Central memory CD4-positive, alpha-beta T cell (primary cell): Measurements from ENCODE around the gene BOK.

Experiments used
- DNase-seq: peaks from one replicate; pipeline ENCODE4 v3.0.0; 2022

The BOK gene

DNA sequence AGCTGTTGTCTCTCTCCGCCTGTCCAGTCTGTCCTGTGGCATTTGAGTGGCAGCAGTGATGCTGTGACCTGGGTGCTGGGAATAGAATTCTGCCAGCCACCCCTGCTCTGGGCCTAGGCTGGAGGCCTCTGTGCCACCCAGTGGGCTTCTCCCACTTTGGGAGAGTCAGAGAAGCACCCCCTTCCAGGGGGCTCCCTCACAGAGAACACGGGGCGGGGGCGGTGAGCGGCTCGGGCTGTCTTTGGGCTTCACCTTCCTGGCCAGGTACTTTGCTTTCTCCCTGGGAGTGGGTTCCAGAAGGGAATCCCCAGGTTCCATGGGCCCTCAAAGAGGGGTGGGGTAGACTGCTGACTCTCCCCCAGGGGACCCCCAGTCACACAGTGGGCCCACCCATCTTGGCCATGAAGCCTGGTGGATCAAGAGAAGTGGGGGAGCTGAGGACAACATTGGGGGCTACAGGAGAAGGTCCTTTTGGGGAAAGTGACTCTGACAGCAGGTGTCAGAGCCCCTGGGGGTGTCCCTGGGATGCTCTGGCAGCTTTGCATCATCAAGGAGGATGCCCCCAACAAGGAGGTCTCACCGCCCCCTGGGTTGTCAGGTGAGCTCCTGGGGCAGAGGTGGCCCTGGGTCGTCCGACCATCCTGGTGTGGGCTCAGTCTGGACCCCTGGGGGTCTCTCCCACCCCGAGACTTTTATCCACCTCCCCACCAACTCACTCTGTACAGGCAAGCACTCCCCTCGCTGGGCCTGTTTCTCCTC lies 18.8 kb upstream of the BOK start:
- DNase-seq = no peak

DNA sequence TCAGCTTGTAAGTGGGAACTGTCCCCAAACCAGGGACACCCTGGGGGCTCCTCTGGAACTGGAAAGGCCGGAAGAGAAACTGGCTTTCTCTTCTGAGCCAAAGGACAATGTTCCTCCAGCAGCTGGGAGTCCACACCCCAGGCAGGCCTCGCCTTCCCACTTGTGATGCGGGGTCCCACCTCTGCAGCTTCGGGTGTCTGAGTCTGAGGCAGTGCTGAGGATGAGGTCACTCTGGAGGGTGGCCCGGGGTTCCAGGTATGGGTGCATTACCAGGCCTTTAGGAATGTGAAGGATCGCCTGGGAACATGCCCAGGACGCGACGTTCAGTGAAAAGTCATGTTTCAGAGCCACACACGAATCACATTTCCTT lies 18.2 kb upstream of the BOK start:
- no peak for DNase-seq

DNA sequence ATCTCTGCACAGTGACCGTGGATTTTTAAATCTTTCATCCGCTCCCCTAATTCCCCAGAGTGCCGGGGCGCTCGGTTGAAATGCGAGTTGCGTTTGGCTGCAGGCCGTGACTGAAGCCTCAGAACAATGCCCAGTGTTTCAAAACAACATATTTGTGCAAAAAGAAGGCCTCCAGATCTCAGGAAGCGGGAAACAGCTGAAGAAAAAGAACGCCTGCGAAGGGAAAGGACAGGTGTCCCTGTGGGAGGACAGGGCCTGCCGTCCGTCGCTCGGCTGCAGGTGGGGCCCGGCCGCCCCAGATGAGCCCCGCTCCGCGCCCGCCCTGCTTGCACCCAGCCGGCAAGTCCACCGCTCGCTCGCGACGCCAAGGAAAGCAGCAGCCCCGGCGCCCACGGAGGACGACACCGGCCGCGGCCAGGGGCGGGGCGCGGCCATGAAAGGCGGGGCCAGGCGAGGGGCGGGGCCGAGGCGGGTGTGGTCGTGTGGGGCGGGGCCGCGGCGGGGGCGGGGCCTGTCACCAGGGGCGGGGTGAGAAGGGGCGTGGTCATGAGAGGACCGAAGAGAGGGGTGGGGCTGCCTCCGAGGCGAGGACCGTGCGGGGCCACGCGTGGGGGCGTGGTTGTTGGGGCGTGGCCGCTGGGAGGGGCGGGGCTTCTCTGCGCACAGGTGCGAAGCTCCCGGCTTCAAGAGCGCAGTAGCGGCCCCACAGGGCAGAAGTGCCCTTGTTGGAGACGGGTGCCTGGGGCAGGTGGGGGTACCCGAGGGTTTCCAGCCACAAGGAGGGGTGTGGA lies 17.6 kb upstream of the BOK start:
- DNase-seq = peak; percentile 43

DNA sequence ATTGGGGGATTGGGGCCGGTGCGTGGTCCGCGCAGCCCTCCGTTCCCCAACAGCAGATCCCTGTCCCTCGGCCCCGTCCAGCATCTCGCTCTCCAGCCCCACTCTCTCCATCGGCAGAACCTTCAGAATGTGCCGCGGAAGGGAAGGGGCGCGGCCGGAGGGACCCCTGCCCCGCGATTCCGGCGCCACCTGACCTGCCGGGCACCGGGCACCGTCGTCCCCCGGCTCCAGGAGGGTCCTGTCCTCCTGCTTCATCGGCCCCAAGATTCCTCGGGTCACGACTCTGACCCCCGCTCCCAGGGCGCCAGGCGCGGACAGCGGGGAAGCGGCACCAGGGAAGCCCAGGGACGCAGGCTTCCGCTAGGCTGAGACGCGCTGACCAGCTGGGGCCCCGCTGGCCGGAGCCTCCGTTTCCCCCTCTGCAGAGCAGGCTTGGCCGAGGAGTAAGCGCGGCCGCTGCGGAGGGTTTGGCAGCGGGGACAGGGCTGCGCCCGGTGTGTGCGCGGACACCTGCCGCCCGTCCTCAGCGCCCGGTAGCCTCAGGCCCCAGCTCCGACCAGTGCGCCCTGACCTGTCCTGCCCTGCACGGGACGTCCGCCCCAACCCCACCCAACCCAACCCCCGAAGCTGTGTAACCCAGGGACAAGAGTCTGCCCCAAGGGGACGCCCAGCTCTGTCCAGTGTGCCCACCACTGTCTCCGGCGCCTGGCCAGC lies 16.8 kb upstream of the BOK start:
- DNase-seq = no peak

DNA sequence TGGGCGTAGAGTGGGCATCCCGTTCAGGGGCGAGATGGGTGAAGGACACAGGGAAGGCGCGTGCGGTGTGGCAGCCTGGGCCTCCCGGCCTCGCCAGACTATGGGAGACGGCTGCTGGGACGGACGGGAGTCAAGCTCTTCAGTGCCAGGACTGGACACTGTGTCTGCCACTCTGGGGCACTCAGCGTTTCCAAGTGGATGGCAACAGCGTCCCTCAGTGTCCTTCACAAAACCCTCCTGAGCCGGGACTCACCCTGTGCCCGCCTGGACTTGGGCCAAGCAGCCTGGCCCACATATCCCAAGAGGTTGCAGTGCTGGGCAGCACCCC lies 16.3 kb upstream of the BOK start:
- DNase-seq = no peak

DNA sequence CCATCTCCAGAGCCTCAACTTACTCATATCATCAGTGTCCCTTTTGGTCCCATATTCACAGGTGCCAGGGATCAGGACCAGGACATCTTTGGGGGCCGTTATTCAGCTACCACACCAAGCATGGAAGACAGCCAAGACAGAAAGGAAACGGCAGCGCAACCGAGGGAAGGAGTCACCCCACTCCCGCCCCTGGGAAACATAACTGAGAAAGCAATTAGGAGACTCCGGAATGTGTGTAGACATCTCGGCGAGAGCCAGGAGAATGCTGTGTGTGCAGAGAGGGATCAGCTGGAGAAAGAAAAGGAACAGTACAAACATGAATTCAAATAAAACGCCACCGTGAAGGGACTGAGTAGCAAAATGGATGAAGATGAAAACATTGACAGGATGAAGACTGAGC lies 13.4 kb upstream of the BOK start:
- no peak for DNase-seq

DNA sequence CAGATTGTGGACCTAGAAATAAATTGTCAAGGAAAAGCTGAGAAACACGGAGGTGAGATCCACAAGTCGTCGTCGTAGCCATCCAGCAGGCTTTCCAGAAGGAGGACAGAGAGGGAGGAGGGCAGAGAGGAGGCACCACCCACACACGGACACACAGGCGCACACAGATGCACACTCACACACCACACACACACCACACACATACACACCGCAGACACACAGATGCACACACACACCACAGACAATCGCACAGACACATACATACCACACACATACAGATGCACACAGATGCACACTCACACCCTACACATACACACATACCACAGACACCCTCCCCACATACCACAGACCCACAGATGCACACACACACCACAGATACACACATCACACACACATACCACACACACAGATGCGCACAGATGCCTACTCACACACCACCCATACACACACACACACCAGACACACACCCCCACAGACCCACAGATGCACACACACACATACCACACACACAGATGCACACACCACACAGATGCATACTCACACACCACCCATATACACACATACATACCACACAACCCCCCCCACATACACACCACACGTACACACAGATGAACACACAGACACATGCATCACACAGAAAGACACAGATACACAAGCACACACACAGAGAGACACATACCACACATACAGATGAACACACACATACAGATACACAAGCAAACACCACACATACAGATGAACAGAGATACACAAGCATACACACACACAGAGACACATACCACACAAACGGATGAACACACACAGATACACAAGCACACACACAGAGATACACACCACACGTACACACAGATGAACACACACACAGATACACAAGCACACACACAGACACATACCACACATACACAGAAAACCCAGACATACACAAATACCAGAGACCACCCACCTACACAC lies 12.7 kb upstream of the BOK start:
- no peak for DNase-seq

DNA sequence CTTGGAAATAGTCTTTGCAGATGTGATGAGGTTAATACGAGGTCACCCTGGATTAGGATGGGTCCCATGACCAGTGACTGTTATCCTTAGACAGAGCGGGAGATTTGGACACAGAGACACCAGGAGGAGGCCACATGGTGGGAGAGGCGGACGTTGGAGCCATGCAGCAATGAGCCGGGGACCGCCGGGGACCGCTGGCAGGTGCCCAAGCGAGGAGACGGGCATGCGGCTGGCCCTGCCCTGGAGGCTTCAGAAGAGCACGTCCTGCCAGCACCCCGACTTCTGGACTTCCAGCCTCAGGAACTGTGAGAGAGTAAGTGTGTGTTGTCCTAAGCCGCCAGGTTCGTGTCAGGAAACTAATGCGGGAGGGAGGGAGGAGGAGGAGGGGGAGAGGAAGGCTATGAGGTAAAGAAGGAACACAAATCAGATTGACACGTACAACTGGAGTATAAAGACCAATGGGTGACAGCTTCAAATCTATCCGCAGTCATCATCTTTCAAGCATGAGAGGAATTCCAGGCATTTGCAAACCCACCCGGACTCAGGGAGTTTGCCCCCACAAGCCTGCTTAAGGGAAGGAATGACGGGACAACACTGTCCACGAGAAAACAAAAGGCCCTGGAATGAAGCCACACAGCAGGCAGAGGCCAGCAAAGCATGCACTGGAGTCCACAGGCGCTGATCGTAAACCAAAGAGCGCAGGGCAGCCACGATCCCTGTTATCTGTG lies 11.6 kb upstream of the BOK start:
- DNase-seq = no peak

DNA sequence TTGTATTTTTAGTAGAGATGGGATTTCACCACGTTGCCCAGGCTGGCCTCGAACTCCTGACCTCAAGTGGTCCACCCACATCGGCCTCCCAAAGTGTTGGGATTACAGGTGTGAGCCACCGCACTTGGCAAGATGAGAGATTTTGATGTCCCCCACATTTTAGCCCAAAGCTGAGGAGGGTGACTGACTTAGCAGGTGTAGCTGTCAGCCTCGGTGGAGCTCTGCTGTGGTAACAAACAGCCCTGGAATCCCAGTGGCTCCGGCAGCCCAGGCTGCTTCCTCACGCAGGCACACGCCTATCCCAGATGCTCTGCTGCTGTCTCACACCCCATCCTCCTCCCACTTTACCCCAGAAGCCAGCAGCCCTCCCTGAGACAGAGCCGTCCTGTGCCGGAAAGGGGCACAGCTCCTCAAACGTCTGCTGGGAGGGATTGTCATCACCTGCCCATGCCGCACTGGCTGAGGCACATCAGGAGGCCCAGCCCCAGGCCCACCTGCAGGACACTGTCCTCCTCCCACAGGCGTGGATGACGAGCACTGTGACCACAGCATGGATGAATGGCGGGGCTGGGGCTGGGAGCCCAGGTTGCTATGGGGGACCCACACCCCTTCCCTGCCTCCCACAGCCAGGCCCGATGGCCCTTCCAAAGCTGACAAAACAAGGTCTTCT lies 10.6 kb upstream of the BOK start:
- DNase-seq = no peak

DNA sequence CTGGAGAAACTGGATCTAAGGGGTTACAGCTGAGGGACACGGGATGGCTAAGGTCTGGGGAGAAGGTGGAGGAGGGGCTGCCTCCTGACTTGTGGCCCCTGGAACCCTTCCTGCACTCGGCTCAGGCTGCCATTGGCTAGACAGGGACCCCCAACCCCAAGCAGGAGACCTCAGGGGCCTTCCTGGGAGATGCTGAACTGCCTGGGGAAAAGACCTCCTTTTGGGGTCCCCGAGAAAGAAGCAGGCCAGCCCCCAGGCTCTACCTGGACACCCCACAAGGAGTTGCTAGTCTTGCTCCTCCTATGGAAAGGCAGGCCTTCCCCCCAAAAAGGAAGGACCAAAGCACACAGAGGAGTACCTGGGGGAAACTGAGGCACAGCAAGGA lies 10.1 kb upstream of the BOK start:
- no peak for DNase-seq

DNA sequence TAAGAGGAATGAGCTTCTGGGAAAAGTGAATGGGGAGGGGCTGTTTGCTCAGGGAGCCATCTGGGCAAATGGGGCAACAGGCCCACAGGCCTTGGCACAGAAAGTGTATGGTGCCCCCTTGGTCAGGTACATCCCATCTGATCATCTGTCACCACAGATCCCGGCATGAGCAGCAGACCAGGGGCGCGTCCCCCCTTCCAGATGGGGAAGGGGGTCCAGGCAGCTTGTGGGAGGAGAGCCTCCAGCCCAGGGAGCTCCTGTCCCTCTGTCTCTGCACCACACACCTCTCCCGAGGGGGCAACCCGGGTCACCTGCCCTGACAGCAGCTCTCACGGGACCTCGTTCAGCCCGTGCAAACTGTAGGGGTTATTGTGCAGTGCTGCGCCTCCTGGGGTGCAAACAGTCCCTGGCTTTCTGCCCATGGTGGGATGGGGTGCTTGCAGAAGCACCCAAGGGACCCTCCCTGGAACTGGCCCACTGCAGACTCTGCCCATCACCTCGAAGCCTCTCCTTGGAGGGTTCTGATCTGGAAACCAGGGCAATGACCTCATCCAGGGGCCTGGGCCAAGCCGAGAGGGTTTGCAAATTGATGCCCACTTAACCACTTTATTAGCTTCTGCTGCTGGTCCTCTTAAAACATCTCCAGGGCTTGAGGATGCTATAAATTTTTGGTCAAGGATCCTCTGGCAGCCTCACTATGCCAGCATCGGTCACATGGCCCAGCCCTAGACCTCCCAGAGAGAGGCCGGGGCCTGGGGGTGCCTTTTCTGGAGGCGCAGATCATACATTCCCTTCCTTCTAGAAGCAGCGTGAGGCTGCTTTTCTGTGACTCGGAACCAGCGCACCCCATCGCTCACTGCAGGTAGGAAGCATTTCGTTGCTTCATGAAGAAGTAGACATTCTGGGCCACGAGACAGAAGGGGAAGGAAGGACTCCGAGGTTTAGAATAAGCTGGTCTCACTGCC lies 7.6 kb upstream of the BOK start:
- no peak for DNase-seq

DNA sequence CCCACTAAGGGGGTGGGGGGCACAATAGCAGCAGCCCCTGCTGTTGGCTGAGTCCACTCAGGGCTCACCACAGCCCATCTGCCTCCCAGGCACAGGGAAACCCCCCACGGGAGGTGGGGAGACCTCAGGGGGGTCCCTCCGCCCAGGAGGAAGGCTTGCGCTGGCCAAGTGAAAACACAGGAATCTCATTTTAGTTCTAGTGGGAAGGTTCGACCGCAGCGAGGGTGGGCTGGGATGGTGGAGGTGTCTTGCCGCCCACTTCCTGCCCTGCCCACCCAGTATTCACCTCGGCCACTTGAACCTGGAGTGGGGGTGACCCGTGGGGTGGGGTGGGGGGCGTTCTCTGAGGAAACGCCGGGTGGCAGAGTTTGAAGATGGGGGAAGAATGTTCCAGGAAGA lies 6.9 kb upstream of the BOK start:
- DNase-seq = no peak

DNA sequence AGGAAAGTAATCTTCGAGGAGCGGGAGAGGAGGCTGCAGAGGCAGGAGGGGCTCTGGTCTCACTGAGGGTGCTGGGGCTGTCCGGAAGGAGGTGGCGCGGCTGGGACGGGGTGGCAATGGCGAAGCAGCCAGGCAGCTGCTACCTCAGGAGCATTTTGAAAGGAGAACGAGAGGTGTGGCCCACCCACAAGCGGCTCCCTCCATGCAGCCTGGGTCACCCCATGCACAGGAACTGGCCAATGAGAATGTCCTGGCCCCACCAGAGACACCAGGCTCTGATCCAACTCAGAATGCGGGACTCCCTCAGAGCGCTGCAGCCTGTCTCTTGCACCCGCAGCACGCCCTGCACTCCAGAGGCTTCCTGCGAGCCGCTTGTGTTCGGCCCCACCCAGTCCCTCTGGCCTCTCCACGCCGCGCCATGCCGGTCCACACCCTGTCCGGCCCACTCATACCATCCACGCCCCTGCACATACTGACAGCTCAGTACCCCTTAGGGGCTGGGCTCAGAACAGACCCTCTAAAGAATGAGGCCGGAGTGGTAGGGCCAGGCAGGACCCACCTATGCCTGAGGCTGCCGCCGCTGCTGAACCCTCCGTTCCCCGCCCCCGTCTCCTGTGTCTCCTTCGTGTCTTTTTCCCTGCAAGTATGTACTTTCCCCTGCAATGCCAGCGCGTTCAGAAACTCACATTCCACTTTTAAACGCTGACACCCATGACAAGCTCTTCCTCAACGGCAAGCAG lies 6.4 kb upstream of the BOK start:
- no peak for DNase-seq

DNA sequence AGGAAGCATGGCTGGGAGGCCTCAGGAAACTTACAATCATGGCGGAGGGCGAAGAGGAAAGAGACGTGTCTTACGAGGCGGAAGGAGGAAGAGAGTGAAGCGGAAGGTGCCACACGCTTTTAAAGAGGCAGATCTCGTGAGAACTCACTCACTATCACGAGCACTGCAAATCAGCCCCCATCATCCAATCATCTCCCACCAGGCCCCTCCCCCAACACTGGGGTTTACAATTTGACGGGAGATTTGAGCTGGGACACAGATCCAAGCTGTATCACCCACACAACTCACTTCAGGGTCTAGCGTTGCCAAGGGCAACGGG lies 5.1 kb upstream of the BOK start:
- DNase-seq = no peak

DNA sequence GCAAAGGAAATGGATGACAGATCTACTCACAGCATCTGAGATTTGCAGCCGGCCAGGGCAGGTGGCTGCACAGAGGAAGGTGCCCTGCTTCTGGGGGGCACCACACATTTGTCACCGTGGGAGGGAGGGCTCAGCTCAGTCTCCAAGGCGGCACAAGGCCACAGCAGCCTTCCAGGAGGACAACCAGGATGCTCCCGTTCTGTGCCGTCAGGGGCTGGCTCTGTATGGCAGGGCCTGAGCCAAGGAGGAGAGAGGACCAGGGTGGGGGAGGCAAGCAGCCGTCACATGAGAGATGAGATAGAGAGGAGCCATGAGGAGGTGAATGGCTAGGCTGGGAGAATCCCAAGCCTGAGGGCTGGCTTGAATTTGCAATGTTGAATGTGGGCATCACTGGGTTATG lies 4.6 kb upstream of the BOK start:
- DNase-seq = no peak

DNA sequence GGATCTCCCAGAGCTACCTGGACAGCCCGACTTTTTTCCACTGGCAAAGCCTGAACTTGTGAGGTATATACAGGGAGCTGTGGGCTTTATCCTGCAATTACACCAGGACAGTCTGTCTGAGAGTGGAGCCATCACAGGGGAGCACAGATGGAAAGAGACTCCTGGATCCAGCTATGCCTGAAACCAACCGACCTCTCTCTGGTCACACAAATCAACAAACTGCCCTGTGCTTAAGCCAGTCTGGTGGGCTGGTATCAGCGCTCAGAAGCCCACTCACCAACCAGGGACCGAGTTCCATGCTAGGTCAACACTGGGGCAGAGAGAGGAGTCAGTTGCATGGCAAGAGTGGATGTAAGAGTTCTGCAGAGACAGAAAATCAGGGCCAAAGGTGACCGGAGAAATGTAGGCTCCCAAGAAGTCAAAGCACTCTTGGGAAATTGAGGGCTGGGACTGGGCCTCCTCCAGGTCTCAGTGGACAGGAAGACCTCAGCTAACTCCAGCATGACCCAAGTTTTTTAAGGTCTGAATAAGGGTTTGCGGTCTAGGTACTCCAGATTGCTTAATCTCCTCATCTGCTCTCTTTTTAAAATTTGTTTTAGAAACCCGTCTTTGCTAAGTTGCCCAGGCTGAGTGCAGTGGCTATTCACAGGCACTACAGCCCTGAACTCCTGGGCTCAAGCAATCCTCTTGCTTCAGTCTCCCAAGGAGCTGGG lies 3.8 kb upstream of the BOK start:
- no peak for DNase-seq

DNA sequence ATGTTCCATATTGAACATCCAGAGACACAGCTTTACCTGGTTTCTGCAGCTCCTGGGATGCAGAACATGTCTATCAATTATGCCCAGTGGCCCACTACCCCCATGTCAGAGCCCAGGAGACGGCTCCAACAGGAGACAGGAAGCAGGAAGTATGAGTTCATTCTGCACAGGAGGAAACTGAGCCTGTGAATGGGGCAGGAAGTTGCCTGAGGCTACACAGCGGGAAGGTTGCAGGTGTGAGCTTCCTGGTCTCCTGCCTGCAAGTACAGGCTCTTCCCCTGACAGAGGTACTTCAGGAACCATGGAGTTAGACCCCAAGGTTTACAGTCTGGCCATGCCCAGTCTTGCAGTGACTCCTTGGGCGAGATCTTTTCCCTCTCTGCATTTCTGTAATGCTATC lies 2.8 kb upstream of the BOK start:
- no peak for DNase-seq

DNA sequence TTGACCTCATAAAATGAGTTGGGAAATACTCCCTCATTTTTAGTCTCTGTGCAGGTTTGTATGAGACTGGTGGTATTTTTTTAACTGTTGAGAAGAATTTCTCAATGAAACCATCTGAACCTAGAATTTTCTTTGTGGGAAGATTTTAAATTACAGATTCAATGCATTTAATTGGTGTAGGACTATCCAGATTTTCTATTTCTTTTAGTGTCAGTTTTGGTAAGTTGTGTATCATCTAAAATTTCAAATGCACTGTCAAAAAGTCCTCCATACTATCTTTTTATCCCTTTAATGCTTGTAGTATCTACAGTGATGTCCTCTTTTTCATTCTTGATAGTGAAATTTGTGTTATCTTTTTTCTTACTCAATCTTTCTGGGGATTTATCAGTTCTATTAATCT lies 1.8 kb upstream of the BOK start:
- DNase-seq = no peak
